IPS-15b (cell line): ENCODE results near the gene CLEC20A.

Source experiments
- H3K27me3 ChIP-seq: one replicate; pipeline ENCODE4 v1.6.1; 2013; ENCODE audit warnings: low read length; ENCODE audit not compliant: control insufficient read depth, insufficient read depth
- H3K36me3 ChIP-seq: one replicate; pipeline ENCODE4 v1.6.1; 2013; ENCODE audit warnings: low read length; ENCODE audit not compliant: control insufficient read depth, insufficient read depth
- H3K4me1 ChIP-seq: one replicate; pipeline ENCODE4 v1.6.1; 2013; ENCODE audit warnings: mild to moderate bottlenecking, low read length; ENCODE audit not compliant: control insufficient read depth, insufficient read depth
- H3K4me3 ChIP-seq: one replicate; pipeline ENCODE4 v1.5.1; 2013; ENCODE audit warnings: low read depth, low read length
- H3K9ac ChIP-seq: one replicate; pipeline ENCODE4 v1.6.1; 2013; ENCODE audit warnings: low read depth, mild to moderate bottlenecking, low read length
- H3K9me3 ChIP-seq: one replicate; pipeline ENCODE4 v1.6.1; 2013; ENCODE audit warnings: mild to moderate bottlenecking, low read length; ENCODE audit not compliant: control insufficient read depth, insufficient read depth

The CLEC20A gene

GRCh38 chr1:178483251-178483957, 13.4 kb downstream of the CLEC20A start:
- no peak overlapping the region for H3K4me3 ChIP-seq
- H3K27me3 ChIP-seq = no peaks in the 10 kb centered on the region
- no peaks in the 10 kb centered on the region for H3K9me3 ChIP-seq
- no peaks in the 10 kb centered on the region for H3K4me1 ChIP-seq
- no peak overlapping the region for H3K9ac ChIP-seq
- no peaks in the 10 kb centered on the region for H3K36me3 ChIP-seq

GRCh38 chr1:178477841-178478240, 18.9 kb downstream of the CLEC20A start:
- H3K9me3 ChIP-seq = no peaks in the 10 kb centered on the region
- H3K36me3 ChIP-seq = no peaks in the 10 kb centered on the region
- H3K27me3 ChIP-seq = no peaks in the 10 kb centered on the region
- H3K9ac ChIP-seq = no peak overlapping the region
- H3K4me3 ChIP-seq = no peak overlapping the region
- H3K4me1 ChIP-seq = no peaks in the 10 kb centered on the region

GRCh38 chr1:178477373-178477772, 19.4 kb downstream of the CLEC20A start:
- Histone ChIP-seq H3K9me3 (no peaks in the 10 kb centered on the region), H3K36me3 (no peaks in the 10 kb centered on the region), H3K4me3 (no peak overlapping the region), H3K4me1 (no peaks in the 10 kb centered on the region), H3K9ac (no peak overlapping the region), H3K27me3 (no peaks in the 10 kb centered on the region)

GRCh38 chr1:178472531-178472930, 24.2 kb downstream of the CLEC20A start:
- no peaks in the 10 kb centered on the region for H3K9me3 ChIP-seq
- no peaks in the 10 kb centered on the region for H3K4me1 ChIP-seq
- no peaks in the 10 kb centered on the region for H3K27me3 ChIP-seq
- H3K36me3 ChIP-seq = no peaks in the 10 kb centered on the region
- no peak overlapping the region for H3K9ac ChIP-seq
- H3K4me3 ChIP-seq = no peak overlapping the region

GRCh38 chr1:178470411-178470960, 26.3 kb downstream of the CLEC20A start:
- H3K4me3 ChIP-seq = no peak overlapping the region
- H3K9ac ChIP-seq = no peak overlapping the region
- no peaks in the 10 kb centered on the region for H3K9me3 ChIP-seq
- no peaks in the 10 kb centered on the region for H3K36me3 ChIP-seq
- H3K4me1 ChIP-seq = no peaks in the 10 kb centered on the region
- H3K27me3 ChIP-seq = no peaks in the 10 kb centered on the region

GRCh38 chr1:178467837-178468236, 28.9 kb downstream of the CLEC20A start:
- no peaks in the 10 kb centered on the region for H3K4me1 ChIP-seq
- no peak overlapping the region for H3K4me3 ChIP-seq
- H3K9ac ChIP-seq = no peak overlapping the region
- H3K9me3 ChIP-seq = no peaks in the 10 kb centered on the region
- no peaks in the 10 kb centered on the region for H3K36me3 ChIP-seq
- no peaks in the 10 kb centered on the region for H3K27me3 ChIP-seq

GRCh38 chr1:178465011-178465410, 31.8 kb downstream of the CLEC20A start:
- no peaks in the 10 kb centered on the region for H3K36me3 ChIP-seq
- H3K4me1 ChIP-seq = peaks cover 2% of the 10 kb centered on the region
- no peaks in the 10 kb centered on the region for H3K9me3 ChIP-seq
- H3K4me3 ChIP-seq = no peak overlapping the region
- H3K27me3 ChIP-seq = no peaks in the 10 kb centered on the region
- H3K9ac ChIP-seq = no peak overlapping the region

- H3K27me3 ChIP-seq = no peaks in the 10 kb centered on the region
- H3K4me3 ChIP-seq = no peak overlapping the region
- no peaks in the 10 kb centered on the region for H3K36me3 ChIP-seq
- H3K9ac ChIP-seq = no peak overlapping the region
- no peaks in the 10 kb centered on the region for H3K9me3 ChIP-seq
- H3K4me1 ChIP-seq = peaks cover 2% of the 10 kb centered on the region
Measured at GRCh38 chr1:178464566-178464965, 32.2 kb downstream of the CLEC20A start.

GRCh38 chr1:178464141-178464540, 32.6 kb downstream of the CLEC20A start:
- no peak overlapping the region for H3K9ac ChIP-seq

GRCh38 chr1:178461701-178462100, 35.1 kb downstream of the CLEC20A start:
- H3K27me3 ChIP-seq = no peaks in the 10 kb centered on the region

More at GRCh38 chr1:178464141-178464540, 32.6 kb downstream of the CLEC20A start:
- no peaks in the 10 kb centered on the region for H3K9me3 ChIP-seq
- peaks cover 2% of the 10 kb centered on the region for H3K4me1 ChIP-seq
- H3K36me3 ChIP-seq = no peaks in the 10 kb centered on the region
- H3K27me3 ChIP-seq = no peaks in the 10 kb centered on the region
- H3K4me3 ChIP-seq = no peak overlapping the region

GRCh38 chr1:178461104-178461503, 35.7 kb downstream of the CLEC20A start:
- Histone ChIP-seq H3K27me3 (no peaks in the 10 kb centered on the region), H3K4me3 (no peak overlapping the region), H3K9me3 (no peaks in the 10 kb centered on the region), H3K36me3 (no peaks in the 10 kb centered on the region), H3K4me1 (peaks cover 2% of the 10 kb centered on the region), H3K9ac (no peak overlapping the region)

More at GRCh38 chr1:178461701-178462100, 35.1 kb downstream of the CLEC20A start:
- no peak overlapping the region for H3K9ac ChIP-seq
- H3K9me3 ChIP-seq = no peaks in the 10 kb centered on the region
- no peaks in the 10 kb centered on the region for H3K36me3 ChIP-seq
- H3K4me3 ChIP-seq = no peak overlapping the region
- H3K4me1 ChIP-seq = peaks cover 2% of the 10 kb centered on the region

- peaks cover 2% of the 10 kb centered on the region for H3K4me1 ChIP-seq
- no peaks in the 10 kb centered on the region for H3K27me3 ChIP-seq
- H3K4me3 ChIP-seq = no peak overlapping the region
- H3K9ac ChIP-seq = no peak overlapping the region
- no peaks in the 10 kb centered on the region for H3K36me3 ChIP-seq
- no peaks in the 10 kb centered on the region for H3K9me3 ChIP-seq
Measured at GRCh38 chr1:178458203-178458602, 38.6 kb downstream of the CLEC20A start.
